ENCODE results near the gene GMPR.

- TF ChIP-seq POLR2A (IDR thresholded peaks at IDR 0.05) (no peak), POLR2AphosphoS5 (IDR thresholded peaks at IDR 0.05; ENCODE audit: insufficient read depth in 1 of 2, low read depth in 1 of 2) (no peak)
Measured at GRCh38 chr6:16339265-16339587, 100.8 kb downstream of the GMPR start.
